GM12874 (cell line): ENCODE measurements around the gene EDARADD.

Experiments
- CTCF ChIP-seq: IDR thresholded peaks from 2 replicates; pipeline ENCODE4 v1.5.1; 2011; ENCODE audit warnings: low read depth, mild to moderate bottlenecking, control low read depth, low read length, moderate library complexity; ENCODE audit not compliant: insufficient read depth

The EDARADD gene

GRCh38 chr1:236526079-236526478 lies 132.0 kb downstream of the EDARADD start:
- no peak for TF ChIP-seq CTCF

GRCh38 chr1:236530286-236530685 lies 136.2 kb downstream of the EDARADD start:
- TF ChIP-seq CTCF = no peak

GRCh38 chr1:236530959-236531358 lies 136.9 kb downstream of the EDARADD start:
- no peak for TF ChIP-seq CTCF

- no peak for TF ChIP-seq CTCF
Measured at GRCh38 chr1:236532850-236533249, 138.8 kb downstream of the EDARADD start.

GRCh38 chr1:236534151-236534651 lies 140.1 kb downstream of the EDARADD start:
- no peak for TF ChIP-seq CTCF
